CD4-positive, alpha-beta T cell treated with Interleukin-4 for 4 hours (primary cell): ENCODE data around the gene MPND.
A peak's percentile ranks its signal among the peaks of the same experiment; 100 is the strongest.

Experiments
- DNase-seq: peaks from one replicate; pipeline ENCODE4 v3.0.0-alpha.2; 2020

Gene MPND

DNA sequence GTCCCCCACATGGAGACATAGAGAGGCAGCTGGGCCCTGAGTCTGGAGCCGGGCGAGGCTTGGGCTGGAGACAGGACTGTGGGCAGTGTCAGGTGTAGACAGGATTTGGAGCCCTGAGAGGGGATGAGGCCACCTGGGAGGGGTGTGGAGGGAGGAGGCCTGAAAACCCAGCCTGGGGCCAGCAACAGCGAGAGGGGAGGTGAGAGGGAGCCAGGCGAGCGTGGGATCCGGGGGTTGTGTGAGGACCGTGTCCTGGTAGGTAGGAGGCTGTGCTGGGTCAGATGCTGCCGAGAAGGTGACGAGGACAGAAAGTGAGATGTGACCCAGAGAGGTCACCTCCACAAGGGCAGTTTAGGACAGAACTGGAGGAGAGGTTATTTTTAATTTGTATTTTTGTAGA lies 7.4 kb downstream of the MPND start:
- no peak for DNase-seq

GRCh38 chr19:4352701-4353121 lies 9.3 kb downstream of the MPND start:
- peak; percentile 69 for DNase-seq

DNA sequence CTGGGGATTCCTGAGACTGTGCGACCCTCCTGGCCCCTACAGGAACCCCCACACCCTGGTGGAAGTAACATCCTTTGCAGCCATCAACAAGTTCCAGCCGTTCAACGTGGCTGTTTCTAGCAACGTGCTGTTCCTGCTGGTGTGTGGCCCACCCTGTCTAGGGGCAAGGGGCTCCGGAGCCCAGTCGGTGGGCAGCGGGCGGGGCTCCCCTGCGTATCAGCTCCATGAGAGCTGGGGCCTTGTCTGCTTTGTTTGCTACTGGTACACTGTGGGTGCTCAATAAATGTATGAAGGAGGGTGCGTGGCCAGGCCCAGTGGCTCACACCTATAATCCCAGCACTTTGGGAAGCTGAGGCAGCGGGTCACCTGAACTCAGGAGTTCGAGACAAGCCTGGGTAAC lies 10.9 kb downstream of the MPND start:
- no peak for DNase-seq

- no peak for DNase-seq
Observed at GRCh38 chr19:4354897-4355296, 11.5 kb downstream of the MPND start.

- DNase-seq, result no peak
Observed at GRCh38 chr19:4357095-4357797, 13.9 kb downstream of the MPND start.

- DNase-seq, result no peak
Observed at GRCh38 chr19:4357921-4358326, 14.6 kb downstream of the MPND start.

GRCh38 chr19:4358709-4359626 lies 15.6 kb downstream of the MPND start:
- no peak for DNase-seq

DNA sequence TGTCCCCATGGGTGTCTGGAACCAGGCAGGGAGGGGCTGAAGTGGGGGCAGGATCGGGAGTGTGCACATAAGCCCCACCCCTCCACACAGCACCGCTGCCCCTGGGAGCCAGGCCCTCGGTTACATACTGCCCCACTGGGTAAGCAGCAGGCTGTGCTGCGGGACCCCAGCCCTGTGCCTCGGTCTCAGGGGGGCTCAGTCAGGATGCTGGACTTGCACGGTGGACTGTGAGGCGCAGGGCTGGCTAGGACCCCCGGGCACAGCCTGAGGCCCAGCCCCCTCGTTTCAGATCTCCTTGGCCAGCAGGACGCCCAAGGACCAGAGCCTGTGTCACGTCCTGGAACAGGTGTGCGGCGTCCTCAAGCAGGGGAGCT lies 16.3 kb downstream of the MPND start:
- DNase-seq, result no peak

- no peak for DNase-seq
Observed at GRCh38 chr19:4360081-4360569, 16.8 kb downstream of the MPND start.

DNA sequence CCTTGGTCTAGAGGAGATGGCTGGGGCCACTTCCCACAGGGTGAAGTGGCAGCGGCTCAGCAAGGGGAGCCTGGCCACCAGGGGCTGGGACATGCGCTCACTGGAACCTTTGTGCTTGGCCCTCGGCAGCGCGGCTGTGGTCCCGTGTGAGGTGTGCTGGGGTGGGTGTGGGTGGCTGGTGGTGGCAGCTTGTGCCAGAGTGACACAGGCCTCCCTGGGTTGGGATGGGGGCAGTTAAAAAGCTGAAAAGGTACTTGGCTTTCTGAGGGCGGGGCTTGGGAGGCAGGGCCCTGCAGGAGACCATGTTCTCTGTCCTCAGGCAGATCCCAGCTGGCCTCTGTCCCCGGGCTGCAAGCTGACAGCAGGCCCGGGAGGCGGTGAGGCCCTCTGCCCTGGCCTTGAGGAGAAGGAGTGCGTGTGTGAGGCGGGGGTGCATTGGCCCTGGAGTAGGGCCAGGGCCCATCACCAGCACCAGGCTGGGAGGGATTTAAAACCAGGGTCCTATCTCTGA lies 17.3 kb downstream of the MPND start:
- DNase-seq, result no peak

- no peak for DNase-seq
Observed at GRCh38 chr19:4361152-4362046, 18.0 kb downstream of the MPND start.

DNA sequence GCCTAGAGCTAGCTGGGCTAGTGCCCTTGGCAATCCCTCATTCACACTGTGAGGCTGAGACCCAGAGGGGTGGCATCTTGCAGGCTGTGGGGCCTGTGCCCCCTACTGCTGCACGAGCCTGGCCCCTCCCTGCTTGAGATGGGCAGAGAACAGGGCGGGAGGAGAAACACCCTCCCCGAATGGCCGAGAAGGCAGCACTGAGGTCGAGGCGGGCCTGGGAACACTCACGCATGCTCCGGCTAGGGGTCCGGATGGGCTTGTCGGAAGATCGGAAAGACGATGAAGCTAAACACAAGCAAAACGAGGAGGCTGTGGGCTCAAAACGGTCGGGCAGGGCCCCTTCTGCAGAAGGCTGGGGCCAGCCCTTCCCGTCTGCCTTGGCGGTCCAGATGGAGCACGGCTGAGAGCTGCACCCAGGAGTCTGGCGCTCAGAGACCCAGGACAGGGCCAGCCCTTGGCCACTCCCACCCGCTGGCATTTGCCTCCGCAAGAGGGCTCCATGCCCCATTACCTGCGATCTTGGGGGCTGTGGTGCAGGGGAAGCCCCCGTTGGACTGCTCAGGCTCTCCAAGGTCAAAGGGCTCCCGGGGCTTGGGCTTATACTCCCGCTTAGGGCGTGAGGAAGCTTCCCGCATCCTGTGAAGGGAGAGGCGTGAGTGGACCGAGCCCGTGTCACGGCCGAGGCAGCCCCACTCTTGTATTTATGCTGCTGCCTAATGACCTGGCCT lies 18.9 kb downstream of the MPND start:
- no peak for DNase-seq

- no peak for DNase-seq
Observed at GRCh38 chr19:4362831-4363545, 19.6 kb downstream of the MPND start.

DNA sequence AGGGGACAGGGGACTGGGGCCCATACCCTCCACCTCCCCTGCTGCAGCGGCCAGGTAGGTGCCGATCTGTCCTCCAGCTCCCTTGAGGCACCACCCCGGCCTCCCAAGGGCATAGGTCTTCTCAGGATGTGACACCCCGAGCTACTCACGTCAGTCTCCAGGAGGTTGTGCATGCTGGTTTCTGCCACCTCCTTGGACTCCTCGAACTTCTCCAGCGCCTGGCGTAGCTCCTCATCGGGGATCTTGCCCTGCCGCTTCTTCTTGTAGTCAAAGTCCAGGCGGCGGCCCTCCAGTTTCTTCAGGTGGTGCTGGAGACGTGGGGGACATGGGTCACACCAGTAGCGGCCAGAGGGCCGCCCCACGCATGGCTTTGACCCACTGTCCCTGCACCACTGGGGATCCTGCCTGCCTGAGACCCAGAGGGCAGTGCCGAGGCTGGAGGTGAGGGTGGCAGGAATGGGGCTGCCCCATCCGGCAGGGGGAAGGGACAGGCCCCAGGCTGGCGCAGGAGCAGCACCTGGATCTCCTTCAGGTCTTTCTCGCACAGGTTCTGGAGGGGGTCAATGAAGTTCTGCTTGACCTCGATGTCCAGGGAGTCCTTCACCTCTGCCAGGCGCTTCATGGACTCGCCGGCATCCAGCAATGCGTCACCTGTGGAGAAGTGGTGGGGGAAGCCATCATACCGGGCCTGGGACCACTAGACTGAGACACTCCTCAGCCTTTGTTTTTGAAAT lies 20.4 kb downstream of the MPND start:
- no peak for DNase-seq

- DNase-seq, result no peak
Observed at GRCh38 chr19:4365341-4365740, 22.0 kb downstream of the MPND start.

DNA sequence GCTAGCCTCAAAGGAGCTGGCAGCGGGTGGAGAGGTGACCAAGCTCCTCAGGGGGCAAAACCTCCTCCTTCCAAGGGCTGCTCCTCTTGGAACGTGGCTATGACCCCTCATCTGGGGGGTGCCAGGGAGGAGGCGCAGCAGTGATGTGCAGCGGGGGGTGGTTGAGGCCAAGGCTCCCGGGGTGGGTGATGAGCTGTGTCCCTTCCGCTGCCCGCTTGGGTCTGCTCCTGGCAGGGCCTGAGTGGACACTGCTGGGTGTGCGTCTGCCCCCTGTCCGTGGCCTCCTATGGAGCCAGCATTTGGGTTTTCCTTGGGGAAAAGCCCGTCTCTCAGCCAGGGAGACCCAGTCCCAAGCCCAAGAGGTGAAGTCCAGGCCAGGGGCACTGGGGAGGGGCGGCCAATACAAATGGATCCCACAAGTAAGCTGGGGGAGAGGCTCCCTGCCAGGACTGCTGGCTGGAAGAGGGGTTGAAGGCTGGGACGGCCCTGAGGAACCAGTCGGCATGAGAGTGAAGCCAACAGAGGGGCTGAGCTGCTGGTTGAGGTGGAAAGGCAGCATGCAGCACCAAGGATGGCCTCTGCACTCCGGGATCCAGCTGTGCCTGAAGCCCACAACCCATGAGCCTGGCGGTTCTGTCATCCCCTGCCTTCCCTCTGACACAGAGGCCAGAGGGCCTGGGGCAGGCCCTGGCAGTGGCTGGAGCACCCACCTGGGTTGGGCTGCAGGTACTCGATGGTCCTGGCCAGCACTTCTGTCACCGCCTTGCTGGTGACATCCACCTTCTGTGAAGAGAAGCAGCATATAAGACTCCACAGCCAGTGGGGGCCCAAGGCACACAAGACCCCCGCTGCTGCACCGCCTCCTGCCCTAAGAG lies 22.7 kb downstream of the MPND start:
- DNase-seq, result no peak

DNA sequence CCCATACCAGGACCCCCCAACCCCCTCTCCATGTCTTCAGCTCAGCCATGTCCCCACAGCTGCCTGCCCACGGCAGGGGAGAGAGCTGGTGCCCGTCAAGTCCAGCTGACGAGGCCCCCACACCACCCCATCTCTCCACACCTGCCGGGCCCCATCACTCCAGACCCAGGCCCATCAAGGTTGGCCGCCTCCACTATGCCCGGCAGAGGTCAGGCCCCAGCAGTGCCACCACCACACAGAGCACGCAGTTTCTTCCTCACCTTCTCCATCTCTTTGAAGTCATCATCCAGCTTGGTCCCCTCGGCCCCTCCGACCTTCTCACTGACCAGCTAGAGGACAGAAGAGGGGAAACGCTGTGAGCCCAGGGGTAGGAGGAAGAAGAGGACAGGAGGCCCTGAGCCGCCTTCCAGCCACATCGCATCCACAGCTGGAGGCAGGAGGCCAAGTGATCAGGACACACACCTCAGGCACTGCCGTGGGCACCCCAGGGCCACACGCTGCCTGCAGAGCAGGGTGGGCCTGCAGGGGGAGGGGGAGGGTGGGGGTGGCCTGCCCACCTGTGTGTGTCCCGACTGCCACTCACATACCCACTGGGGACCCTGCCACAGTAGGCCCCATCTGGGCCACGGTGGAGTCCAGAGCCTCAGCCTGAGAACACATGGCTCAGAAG lies 23.4 kb downstream of the MPND start:
- DNase-seq, result no peak

- no peak for DNase-seq
Observed at GRCh38 chr19:4367336-4367723, 24.0 kb downstream of the MPND start.

DNA sequence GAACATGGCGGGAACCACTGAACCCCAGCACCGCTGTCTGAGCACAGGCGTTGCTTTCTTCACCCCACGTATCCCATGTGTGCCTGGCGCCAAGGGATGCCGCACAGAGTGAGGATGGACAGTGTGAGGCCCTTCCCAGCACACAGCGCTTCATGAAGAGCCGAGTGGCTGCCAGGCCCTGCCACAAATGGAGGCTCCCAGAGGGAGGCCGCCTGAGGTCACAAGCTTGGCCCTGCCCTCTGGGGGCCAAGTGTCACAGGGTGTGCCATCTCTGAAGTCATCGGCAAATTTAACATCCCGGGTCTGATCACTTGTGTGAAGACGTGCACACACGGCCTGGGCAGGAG lies 24.4 kb downstream of the MPND start:
- DNase-seq, result no peak
